ENCODE measurements around the gene GEMIN4. TPM values are rescaled to one million over a fixed set of nuclear protein-coding genes. Genes with fewer than 3 reads are reported as not detected.

The GEMIN4 gene
- total and polyA plus RNA-seq, 2 of the 4 experiments (the other 2 are of a cell fraction) = 16.5 to 20.4 TPM

DNA sequence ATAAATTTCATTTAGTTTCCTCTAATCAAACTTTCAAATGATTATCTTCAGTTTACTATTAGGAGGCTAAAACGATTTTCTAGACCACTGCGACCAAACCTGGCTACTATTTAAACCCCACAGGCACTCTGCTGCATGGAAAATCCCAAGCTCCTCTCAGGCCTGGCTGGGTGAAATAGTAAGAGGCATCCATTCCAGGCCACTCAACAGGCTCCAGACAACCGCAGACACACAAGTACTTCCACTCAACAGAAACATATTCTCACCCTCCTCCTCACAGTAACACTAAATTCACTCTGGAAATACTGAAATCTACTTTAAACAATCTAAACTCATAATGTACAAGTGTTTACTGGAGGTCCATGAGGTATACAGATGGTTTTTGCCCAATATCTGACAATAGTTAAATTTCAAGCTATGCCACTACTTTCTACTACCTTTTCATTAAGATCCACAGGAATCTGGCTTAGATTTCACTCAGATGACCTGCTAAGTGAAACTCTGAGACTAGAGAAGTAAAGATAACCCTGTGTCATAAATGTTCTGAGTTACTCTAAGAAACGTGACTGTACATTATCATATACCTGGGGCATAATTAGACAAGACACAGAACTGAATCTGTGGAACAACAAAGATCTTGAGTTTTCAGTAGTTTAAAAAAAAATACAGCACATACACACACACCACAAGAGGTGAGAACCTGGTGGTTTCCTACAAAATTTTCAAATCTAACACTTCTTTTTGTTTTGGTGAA, 47.8 kb downstream of the GEMIN4 start:
- H3K4me2 ChIP-seq (ENCODE audit: low read depth, low read length) = no peak overlapping the region
- peak overlapping the region in 1 of 2 experiments; percentile 47; a peak in 1 of 4 replicates for H4K8ac ChIP-seq (ENCODE audit: low read depth in 2 of 2, low read length in 2 of 2)
- ChIA-PET CTCF (interaction anchor here (1.3 to 2.0 kb wide), 2 partner anchors 292 kb away, joined by 3 to 8 read pairs; no protein-coding TSS in a partner anchor), POLR2A (ENCODE audit: unreplicated experiment) (interaction anchor here (0.6 kb wide), 1 partner anchor 236 kb away, joined by 13 read pairs; no protein-coding TSS in a partner anchor)
- H3K18ac ChIP-seq (ENCODE audit: low read depth, low read length) = no peak overlapping the region
- H2BK15ac ChIP-seq (ENCODE audit: low read depth, low read length) = 0 out of 3 replicates have a peak overlapping the region, but pooled peaks have one; percentile 23
- H3K56ac ChIP-seq (ENCODE audit: extremely low read depth, insufficient read depth, low read length) = no peak overlapping the region
- H2BK120ac ChIP-seq (ENCODE audit: low read depth, low read length) = no peak overlapping the region
- H4K91ac ChIP-seq (ENCODE audit: insufficient read depth, low read depth, low read length) = no peak overlapping the region
- H3K9me1 ChIP-seq (ENCODE audit: insufficient read depth, low read length) = peaks cover 6% of the 10 kb centered on the region; the same call in 1 of the 2 replicates
- H3K79me1 ChIP-seq (ENCODE audit: low read depth in 1 of 2, low read length in 2 of 2) = peaks cover 23 to 59% of the 10 kb centered on the region in 2 experiments
- no peaks in the 10 kb centered on the region for H3K9me3 ChIP-seq (ENCODE audit: control insufficient read depth, insufficient read depth, low read length)
- no peak overlapping the region for H3K27ac ChIP-seq (ENCODE audit: insufficient read depth, low read length)
- no peak overlapping the region for H2AK9ac ChIP-seq (replicated peaks; ENCODE audit: low read depth, low read length, poor library complexity)
- H3K9ac ChIP-seq (ENCODE audit: low read depth, low read length) = no peak overlapping the region
- no peak overlapping the region for H2BK20ac ChIP-seq (ENCODE audit: low read depth, low read length)
- no peak overlapping the region for H3K4me3 ChIP-seq (ENCODE audit: insufficient read depth, low read depth, low read length)
- H2BK5ac ChIP-seq (ENCODE audit: low read depth, low read length, poor library complexity, severe bottlenecking) = peak overlapping the region; percentile 12
- no peak overlapping the region for H4K5ac ChIP-seq (ENCODE audit: low read depth, low read length)
- H2AK5ac ChIP-seq (ENCODE audit: low read depth, low read length) = no peak overlapping the region; the same call in 1 of the 2 replicates
- DNase-seq (no peak), ATAC-seq (ENCODE audit: low read depth) (peak; percentile 25; the same call in 1 of the 2 replicates)
- in situ Hi-C loops (cut with MboI; ENCODE audit: low sequenced_read_pairs) (no loop called here), intact Hi-C loops (cut with micrococcal nuclease) (loop anchor here (5.0 kb wide), 1 partner anchor 192 kb away; no protein-coding TSS in a partner anchor), dilution Hi-C loops (cut with HindIII; ENCODE audit: low sequenced_read_pairs, unreplicated experiment) (no loop called here)
- no CpG with 5 or more reads among the region's 4 CpGs for WGBS, 2 experiments (ENCODE audit: extremely low coverage in 2 of 2, insufficient read length in 1 of 2)
- H4K20me1 ChIP-seq (ENCODE audit: insufficient read depth, low read length) = peaks cover 15% of the 10 kb centered on the region
- H3K23ac ChIP-seq (ENCODE audit: low read depth, low read length) = no peak overlapping the region
- peaks cover 20% of the 10 kb centered on the region for H3K36me3 ChIP-seq (ENCODE audit: control insufficient read depth, insufficient read depth, low read length)
- no peak overlapping the region for H3K14ac ChIP-seq (replicated peaks; ENCODE audit: low read depth, low read length)
- H3K4me1 ChIP-seq (ENCODE audit: control insufficient read depth, insufficient read depth, low read length) = peaks cover 9% of the 10 kb centered on the region
- BruUV-seq (replicated peaks) = no TSS peak
- TF ChIP-seq FOS (IDR thresholded peaks at IDR 0.05; ENCODE audit: low read depth, low read length) (no peak), BHLHE40 (IDR thresholded peaks at IDR 0.05; ENCODE audit: low read depth, low read length) (no peak), MAZ (IDR thresholded peaks at IDR 0.05; ENCODE audit: borderline replicate concordance, low read depth, low read length) (no peak), POLR2A (IDR thresholded peaks at IDR 0.05; ENCODE audit: low read depth, low read length) (no peak), RFX5 (IDR thresholded peaks at IDR 0.05; ENCODE audit: low read depth, low read length) (no peak), CHD1 (IDR thresholded peaks at IDR 0.05; ENCODE audit: low read depth, low read length) (no peak), MAFK (IDR thresholded peaks at IDR 0.05; ENCODE audit: low read depth, low read length) (no peak)
- H3K27me3 ChIP-seq (ENCODE audit: control insufficient read depth, insufficient read depth, low read length) = no peaks in the 10 kb centered on the region
- no peak overlapping the region for H3K4ac ChIP-seq (ENCODE audit: low read depth, low read length)
- no peak overlapping the region for H2AFZ ChIP-seq (replicated peaks; ENCODE audit: low read length, poor library complexity)

Data from IMR-90 (cell line).